Brain microvascular endothelial cell (primary cell): ENCODE measurements around the gene MKNK2.
"Not testable (repeated sequence)": the region's sequence is repeated elsewhere in the genome, so short reads cannot be mapped to it uniquely, and the experiment has no call there.

Experiments used
- DNase-seq: peaks from one replicate; pipeline ENCODE4 v3.0.0-alpha.2; 2020
- H3K27ac ChIP-seq: fragments of 250-450 bp; sonication (Bioruptor Pico); 2 replicates; pipeline ENCODE4 v1.5.1; 2020; ENCODE audit warnings: mild to moderate bottlenecking, moderate library complexity
- H3K27me3 ChIP-seq: fragments of 250-450 bp; sonication (Bioruptor Pico); replicated peaks from 2 replicates; pipeline ENCODE4 v1.5.1; 2020; ENCODE audit warnings: mild to moderate bottlenecking
- H3K36me3 ChIP-seq: fragments of 250-450 bp; sonication (Bioruptor Pico); replicated peaks from 2 replicates; pipeline ENCODE4 v1.5.1; 2020; ENCODE audit warnings: mild to moderate bottlenecking
- H3K4me3 ChIP-seq: 2 replicates; pipeline ENCODE4 v1.5.1; 2011; ENCODE audit warnings: low read depth, mild to moderate bottlenecking, control low read depth, low read length, moderate library complexity
- in situ Hi-C: cut with HindIII; loops from 2 replicates; pipeline ENCODE4 v1.10.0; 2017; ENCODE audit warnings: low sequenced_read_pairs, low pct_ligation_motif_present
- TF ChIP-seq, protein P1 (sequence below): IDR thresholded peaks from 2 replicates; pipeline ENCODE4 v1.5.1; 2011; ENCODE audit warnings: low read depth, mild to moderate bottlenecking, moderate library complexity, low read length, control low read depth, inconsistent platforms; ENCODE audit errors: missing control alignments

MKNK2 gene

DNA sequence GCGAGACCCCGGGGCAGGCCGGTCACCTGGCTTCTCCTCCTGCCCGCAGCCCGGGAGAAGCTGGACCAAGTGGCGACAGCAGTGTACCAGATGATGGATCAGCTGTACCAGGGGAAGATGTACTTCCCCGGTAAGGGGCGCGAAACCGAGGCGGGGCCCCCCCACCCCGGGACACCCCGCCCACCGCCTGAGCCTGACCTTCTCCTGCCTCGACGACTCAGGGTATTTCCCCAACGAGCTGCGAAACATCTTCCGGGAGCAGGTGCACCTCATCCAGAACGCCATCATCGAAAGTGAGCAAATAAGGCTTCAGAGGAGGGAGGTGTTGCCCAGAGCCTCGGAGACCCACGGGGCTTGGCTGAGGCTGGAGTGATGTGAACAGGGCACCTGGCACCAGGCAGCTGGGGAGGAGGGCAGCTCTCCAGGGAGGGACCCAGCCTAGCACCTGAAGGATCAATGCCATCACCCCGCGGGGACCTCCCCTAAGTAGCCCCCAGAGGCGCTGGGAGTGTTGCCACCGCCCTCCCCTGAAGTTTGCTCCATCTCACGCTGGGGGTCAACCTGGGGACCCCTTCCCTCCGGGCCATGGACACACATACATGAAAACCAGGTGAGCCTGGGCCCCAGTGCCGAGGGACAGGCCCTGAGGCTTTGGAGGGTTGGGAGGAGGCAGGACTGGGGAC lies 46.3 kb upstream of the MKNK2 start:
- Histone ChIP-seq H3K27ac (no peak overlapping the region), H3K36me3 (peaks cover 28% of the 10 kb centered on the region), H3K27me3 (no peaks in the 10 kb centered on the region), H3K4me3 (peak overlapping the region; percentile 53)
- no peak for DNase-seq
- in situ Hi-C loops: no loop called here
- TF ChIP-seq, protein P1, sequence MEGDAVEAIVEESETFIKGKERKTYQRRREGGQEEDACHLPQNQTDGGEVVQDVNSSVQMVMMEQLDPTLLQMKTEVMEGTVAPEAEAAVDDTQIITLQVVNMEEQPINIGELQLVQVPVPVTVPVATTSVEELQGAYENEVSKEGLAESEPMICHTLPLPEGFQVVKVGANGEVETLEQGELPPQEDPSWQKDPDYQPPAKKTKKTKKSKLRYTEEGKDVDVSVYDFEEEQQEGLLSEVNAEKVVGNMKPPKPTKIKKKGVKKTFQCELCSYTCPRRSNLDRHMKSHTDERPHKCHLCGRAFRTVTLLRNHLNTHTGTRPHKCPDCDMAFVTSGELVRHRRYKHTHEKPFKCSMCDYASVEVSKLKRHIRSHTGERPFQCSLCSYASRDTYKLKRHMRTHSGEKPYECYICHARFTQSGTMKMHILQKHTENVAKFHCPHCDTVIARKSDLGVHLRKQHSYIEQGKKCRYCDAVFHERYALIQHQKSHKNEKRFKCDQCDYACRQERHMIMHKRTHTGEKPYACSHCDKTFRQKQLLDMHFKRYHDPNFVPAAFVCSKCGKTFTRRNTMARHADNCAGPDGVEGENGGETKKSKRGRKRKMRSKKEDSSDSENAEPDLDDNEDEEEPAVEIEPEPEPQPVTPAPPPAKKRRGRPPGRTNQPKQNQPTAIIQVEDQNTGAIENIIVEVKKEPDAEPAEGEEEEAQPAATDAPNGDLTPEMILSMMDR: no peak

DNA sequence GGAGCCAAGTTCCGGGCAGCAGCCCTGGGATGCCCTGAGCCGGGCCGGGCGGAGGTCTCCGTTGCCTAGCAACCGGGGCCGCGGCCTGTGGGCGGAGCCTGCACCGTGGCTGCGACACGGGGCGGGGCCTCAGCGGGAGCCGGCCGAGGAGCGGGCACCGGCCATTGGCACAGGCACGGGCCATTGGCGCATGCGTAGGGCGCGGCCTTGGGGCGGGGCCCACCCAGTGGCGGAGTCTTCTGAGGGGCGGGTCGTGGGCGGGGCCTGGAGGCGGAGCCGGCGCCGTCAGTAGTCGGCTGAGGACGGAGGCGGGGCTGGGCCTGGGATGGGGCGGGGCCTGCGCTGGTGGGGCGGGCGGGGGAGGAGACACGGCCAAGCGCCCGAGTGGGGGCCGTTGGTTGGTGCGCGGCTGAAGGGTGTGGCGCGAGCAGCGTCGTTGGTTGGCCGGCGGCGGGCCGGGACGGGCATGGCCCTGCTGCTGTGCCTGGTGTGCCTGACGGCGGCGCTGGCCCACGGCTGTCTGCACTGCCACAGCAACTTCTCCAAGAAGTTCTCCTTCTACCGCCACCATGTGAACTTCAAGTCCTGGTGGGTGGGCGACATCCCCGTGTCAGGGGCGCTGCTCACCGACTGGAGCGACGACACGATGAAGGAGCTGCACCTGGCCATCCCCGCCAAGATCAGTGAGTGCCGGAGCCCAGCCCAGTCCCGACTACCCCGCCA lies 45.6 kb upstream of the MKNK2 start, which contains the start of gene IZUMO4:
Gene IZUMO4, plus strand, starts transcription at position 436 of the 723 bp plus-strand sequence. Its CDS starts 31 bp downstream, at position 467.
- Histone ChIP-seq H3K27ac (peak within 1 kb of the TSS; percentile 87), H3K27me3 (no peaks in the 10 kb centered on the region), H3K4me3 (peak within 1 kb of the TSS; percentile 74), H3K36me3 (peaks cover 22% of the 10 kb centered on the region)
- TF ChIP-seq, protein P1: peak; percentile 46
- in situ Hi-C loops: no loop called here
- DNase-seq: peak; percentile 95

DNA sequence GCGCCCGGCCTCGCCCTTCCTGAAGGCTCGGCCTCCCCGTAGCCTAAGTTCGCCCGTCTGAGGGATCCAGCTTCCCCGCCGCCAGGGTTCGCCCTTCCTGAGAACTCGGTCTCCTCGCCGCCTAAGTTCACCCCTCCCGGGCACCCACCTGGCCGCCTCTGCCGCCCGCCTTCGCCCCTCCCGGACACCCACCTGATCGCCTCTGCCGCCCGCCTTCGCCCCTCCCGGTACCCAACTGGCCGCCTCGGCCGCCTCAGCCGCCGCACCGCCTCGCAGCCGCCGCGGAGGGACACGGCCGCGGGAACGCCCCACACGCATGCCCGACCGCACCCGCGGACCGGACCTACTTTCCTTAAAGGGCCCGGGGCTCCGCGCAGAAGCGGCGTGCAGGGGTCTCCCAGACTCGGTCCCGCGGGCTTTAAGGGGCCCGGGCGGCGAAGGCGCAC lies 45.0 kb upstream of the MKNK2 start, which contains the start of gene MOB3A:
Gene MOB3A, minus strand, starts transcription at position 293 of the 446 bp plus-strand sequence. CDS start 17,766 bp downstream, outside the sequence.
- TF ChIP-seq, protein P1: peak; percentile 63
- in situ Hi-C loops: no loop called here
- peak; percentile 79 for DNase-seq
- Histone ChIP-seq H3K27ac (peak within 1 kb of the TSS; percentile 87), H3K27me3 (no peaks in the 10 kb centered on the region), H3K4me3 (peak within 1 kb of the TSS; percentile 74), H3K36me3 (peaks cover 16% of the 10 kb centered on the region)

DNA sequence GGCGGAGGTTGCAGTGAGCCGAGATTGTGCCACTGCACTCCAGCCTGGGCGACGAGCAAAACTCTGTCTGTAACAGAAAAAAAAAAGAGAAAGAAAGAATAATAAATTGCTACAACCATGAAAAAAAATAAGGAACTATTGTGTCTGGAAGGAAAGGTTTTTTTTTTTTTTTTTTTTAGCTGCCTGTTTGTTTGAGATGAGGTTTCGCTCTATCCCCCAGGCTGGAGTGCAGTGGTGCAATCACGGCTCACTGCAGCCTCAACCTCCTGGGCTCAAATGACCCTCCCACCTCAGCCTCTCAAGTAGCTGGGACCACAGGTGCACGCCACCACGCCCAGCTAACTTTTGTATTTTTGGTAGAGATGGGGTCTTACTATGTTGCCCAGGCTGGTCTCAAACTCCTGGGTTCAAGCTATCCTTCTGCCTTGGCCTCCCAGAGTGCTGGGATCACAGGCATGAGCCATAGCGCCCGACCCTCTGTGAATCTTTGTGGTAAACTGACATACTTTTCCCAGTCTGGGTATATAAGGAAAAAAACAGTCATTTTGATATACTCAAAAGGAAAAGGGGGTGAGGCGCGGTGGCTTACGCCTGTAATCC lies 41.0 kb upstream of the MKNK2 start:
- H3K4me3 ChIP-seq, H3K27ac ChIP-seq: not testable (repeated sequence)

DNA sequence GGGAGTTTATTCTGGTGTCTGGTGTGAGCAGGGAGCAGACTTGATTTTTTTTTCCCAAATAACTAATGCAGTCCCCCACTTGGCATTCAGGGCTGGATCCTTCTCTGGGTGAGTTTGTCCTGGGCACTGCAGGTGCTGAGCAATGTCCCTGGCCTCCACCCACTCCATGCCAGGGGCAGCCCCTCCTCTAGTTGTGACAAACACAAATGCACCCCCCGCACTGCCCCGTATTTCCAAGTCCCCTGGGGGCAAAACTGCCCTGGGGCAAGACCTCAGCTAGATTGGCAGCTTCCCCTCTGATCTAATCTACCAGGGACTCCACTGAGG lies 38.6 kb upstream of the MKNK2 start:
- TF ChIP-seq, protein P1: no peak
- peaks cover 2% of the 10 kb centered on the region for H3K36me3 ChIP-seq
- H3K27ac ChIP-seq: peak overlapping the region; percentile 46
- H3K4me3 ChIP-seq: no peak overlapping the region
- in situ Hi-C loops: no loop called here
- no peak for DNase-seq
- no peaks in the 10 kb centered on the region for H3K27me3 ChIP-seq

More for the DNA sequence above, 41.0 kb upstream of the MKNK2 start:
- H3K36me3 ChIP-seq, H3K27me3 ChIP-seq, DNase-seq, in situ Hi-C loops: not testable (repeated sequence)
